Measurements from ENCODE around the gene CDC42BPB. TPM values are rescaled to one million over a fixed set of nuclear protein-coding genes. Genes with fewer than 3 reads are reported as not detected.

Gene CDC42BPB
- total RNA-seq, 1 experiment from 2014 or later: 103 TPM

- no peaks in the 10 kb centered on the region for H3K4me1 ChIP-seq (ENCODE audit: insufficient read depth, low read length)
- no peak overlapping the region; a peak in 1 of 7 replicates for H3K27ac Mint-ChIP-seq
- DNase-seq: no peak
Measured at GRCh38 chr14:102902086-102902485, 155.3 kb downstream of the CDC42BPB start.

More at GRCh38 chr14:102902086-102902485, 155.3 kb downstream of the CDC42BPB start:
- Histone ChIP-seq H3K4ac (ENCODE audit: low read depth, low read length) (no peak overlapping the region), H3K9me3 (ENCODE audit: control insufficient read depth, low read depth, low read length) (no peaks in the 10 kb centered on the region), H4K5ac (ENCODE audit: insufficient read length, low read depth, low read length) (no peak overlapping the region), H2AFZ (ENCODE audit: low read length) (no peak overlapping the region), H3T11ph (ENCODE audit: low read length) (no peak overlapping the region), H2BK20ac (ENCODE audit: low read depth, low read length, poor library complexity, severe bottlenecking) (no peak overlapping the region), H4K91ac (ENCODE audit: insufficient read length, low read depth, low read length) (no peak overlapping the region), H4K8ac (replicated peaks; ENCODE audit: insufficient read length, low read depth, low read length) (no peak overlapping the region), H2BK120ac (ENCODE audit: low read depth, low read length, poor library complexity, severe bottlenecking) (no peak overlapping the region), H3K4me2 (ENCODE audit: insufficient read depth, insufficient read length, low read length) (no peak overlapping the region), H2BK15ac (ENCODE audit: low read depth, low read length) (no peak overlapping the region), H3K23ac (ENCODE audit: insufficient read length, low read depth, low read length) (no peak overlapping the region), H2BK5ac (ENCODE audit: insufficient read length, low read length) (no peak overlapping the region), H3K14ac (ENCODE audit: insufficient read depth, low read length) (no peak overlapping the region; the same call in 1 of the 2 replicates), H3K27ac (ENCODE audit: insufficient read length, low read depth, low read length) (no peak overlapping the region), H3K79me2 (ENCODE audit: insufficient read depth, low read length) (no peaks in the 10 kb centered on the region), H3K56ac (ENCODE audit: insufficient read length, low read depth, low read length) (no peak overlapping the region), H3K27me3 (ENCODE audit: insufficient read depth, low read length) (no peaks in the 10 kb centered on the region), H3K79me1 (ENCODE audit: insufficient read depth, low read depth, low read length, poor library complexity, severe bottlenecking) (no peaks in the 10 kb centered on the region), H3K23me2 (ENCODE audit: insufficient read length, low read depth, low read length, poor library complexity, severe bottlenecking) (no peaks in the 10 kb centered on the region), H3K9ac (ENCODE audit: extremely low read depth, insufficient read length, low read length) (no peak overlapping the region), H4K20me1 (ENCODE audit: control insufficient read depth, insufficient read depth, insufficient read length) (no peaks in the 10 kb centered on the region), H3K18ac (ENCODE audit: insufficient read length, low read depth, low read length) (no peak overlapping the region), H2AK5ac (ENCODE audit: insufficient read length, low read length) (no peak overlapping the region), H2BK12ac (ENCODE audit: insufficient read length, low read depth, low read length) (no peak overlapping the region)
- no peaks in the 10 kb centered on the region; the same call in 1 of the 2 replicates for H3K27me3 Mint-ChIP-seq (ENCODE audit: low read depth)
- H3K4me1 Mint-ChIP-seq: peaks cover 2 to 4% of the 10 kb centered on the region in 2 experiments; a peak in 3 of 4 replicates
- H3K36me3 Mint-ChIP-seq (ENCODE audit: insufficient read depth in 1 of 3, low read depth in 3 of 3): peaks cover 21 to 29% (median 28%) of the 10 kb centered on the region in 3 experiments
- TF ChIP-seq CTCF (conservative IDR thresholded peaks at IDR 0.05): no peak
- H3K9me3 Mint-ChIP-seq: peaks cover 11 to 13% of the 10 kb centered on the region in 2 experiments
- no peak overlapping the region for H3K4me3 Mint-ChIP-seq
- WGBS (ENCODE audit: extremely low coverage, insufficient read length, low lambda C conversion rate): no CpG with 5 or more reads among the region's 7 CpGs

Measured in H9 (cell line).